ENCODE measurements around the gene AKAP7. TPM values are rescaled to one million over a fixed set of nuclear protein-coding genes. Genes with fewer than 3 reads are reported as not detected.
"Not testable (repeated sequence)": the region's sequence is repeated elsewhere in the genome, so short reads cannot be mapped to it uniquely, and the experiment has no call there.

The AKAP7 gene
- total RNA-seq, 1 donor from 2014 or later = 3.4 TPM

DNA sequence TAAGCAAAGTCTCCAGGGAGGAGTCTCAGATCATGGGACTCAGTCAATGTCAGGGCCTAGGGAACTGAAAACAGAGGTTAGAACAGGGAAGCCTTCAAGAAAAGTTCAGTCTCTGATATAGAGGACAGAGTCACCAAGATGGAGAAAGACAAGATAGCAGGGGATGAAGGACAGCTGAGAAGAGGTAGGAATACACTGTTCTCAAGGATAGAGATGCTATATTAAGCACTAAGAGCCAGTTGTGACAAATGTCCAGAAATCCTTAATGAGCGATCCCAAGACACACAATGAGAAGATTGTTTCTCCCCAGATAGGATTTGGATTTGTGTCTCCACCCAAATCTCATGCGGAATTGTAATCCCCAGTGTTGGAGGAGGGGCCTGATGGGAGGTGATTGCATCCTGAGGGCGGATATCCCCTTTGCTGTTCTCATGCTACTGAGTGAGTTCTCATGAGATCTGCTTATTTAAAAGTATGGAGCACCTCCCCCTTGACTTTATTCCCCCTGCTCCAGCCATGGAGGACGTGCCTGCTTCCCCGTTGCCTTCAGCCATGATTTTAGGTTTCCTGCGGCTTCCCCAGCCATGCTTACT, 168.2 kb downstream of the AKAP7 start:
- H3K4me3 Mint-ChIP-seq (ENCODE audit: low read depth) = no peak overlapping the region
- H3K36me3 Mint-ChIP-seq (ENCODE audit: low read depth) = no peaks in the 10 kb centered on the region
- no peak for DNase-seq (ENCODE audit: low spot score)
- no peaks in the 10 kb centered on the region for H3K27me3 Mint-ChIP-seq (ENCODE audit: low read depth)
- intact Hi-C loops (cut with micrococcal nuclease) = no loop called here
- no peaks in the 10 kb centered on the region for H3K4me1 Mint-ChIP-seq (ENCODE audit: low read depth)
- H3K9me3 Mint-ChIP-seq = no peaks in the 10 kb centered on the region
- H3K27ac Mint-ChIP-seq = no peak overlapping the region

DNA sequence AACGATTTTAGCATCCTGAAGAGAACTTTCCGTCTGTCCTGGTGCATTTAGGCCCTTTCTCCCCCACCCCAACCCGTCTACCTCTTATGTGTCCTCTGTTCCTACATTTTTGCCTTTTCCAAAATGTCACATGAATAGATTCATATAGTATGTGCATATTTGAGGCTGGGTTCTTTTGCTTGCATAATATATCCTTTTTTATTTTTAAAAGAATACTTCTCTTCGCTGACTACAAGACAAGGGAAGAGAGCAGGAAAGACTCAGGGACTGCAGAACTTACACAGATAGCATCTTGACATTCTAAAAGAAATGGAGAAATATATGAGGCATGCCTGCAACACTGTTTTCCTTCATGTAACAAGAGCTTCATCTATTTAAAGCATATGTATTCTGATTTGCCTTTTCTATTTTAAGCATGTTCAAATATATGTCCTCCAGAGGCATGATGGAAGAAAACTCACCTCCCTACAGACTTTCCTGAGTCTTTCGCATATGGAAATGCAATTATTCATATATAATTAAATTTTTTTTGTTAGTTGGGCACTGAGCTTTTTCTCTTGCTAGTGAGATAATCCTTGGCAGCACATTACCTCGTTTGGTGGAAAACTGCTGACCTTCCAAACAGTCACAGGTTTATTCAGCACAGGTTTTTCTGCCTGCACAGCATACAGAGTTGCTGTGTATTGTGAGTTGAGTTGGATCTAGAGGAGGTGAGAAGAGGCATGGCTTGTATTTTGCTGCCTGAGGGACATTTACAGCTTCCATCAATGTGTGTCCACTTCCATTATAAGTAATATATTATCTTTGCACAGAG, 170.0 kb downstream of the AKAP7 start:
- Mint-ChIP-seq H3K36me3 (ENCODE audit: low read depth) (peaks cover 9% of the 10 kb centered on the region), H3K27me3 (ENCODE audit: low read depth) (no peaks in the 10 kb centered on the region), H3K4me3 (ENCODE audit: low read depth) (no peak overlapping the region), H3K27ac (no peak overlapping the region), H3K4me1 (ENCODE audit: low read depth) (no peaks in the 10 kb centered on the region), H3K9me3 (peaks cover 15% of the 10 kb centered on the region)
- intact Hi-C loops (cut with micrococcal nuclease) = no loop called here
- DNase-seq (ENCODE audit: low spot score) = no peak

DNA sequence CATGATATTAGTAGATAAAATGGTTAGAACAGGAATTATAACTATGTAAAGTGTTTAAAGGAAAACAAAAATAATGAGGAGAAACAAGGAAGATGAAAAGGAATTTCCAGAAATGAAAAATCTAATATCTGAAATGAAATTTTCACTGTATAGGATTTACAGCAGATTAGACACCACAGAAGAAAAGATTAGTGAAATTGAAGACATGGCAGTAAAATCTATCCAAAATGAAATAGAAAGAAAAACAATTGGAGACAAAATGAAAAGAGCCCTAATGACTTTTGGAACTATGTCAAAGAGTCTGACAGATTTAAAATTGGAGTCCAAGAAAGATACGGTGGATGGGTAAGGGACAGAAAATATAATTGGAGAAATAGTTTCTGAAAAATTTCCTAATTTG, 174.2 kb downstream of the AKAP7 start:
- H3K4me1 Mint-ChIP-seq (ENCODE audit: low read depth) = no peaks in the 10 kb centered on the region
- no peak for DNase-seq (ENCODE audit: low spot score)
- no peak overlapping the region for H3K27ac Mint-ChIP-seq
- H3K9me3 Mint-ChIP-seq = peaks cover 27% of the 10 kb centered on the region
- H3K27me3 Mint-ChIP-seq (ENCODE audit: low read depth) = no peaks in the 10 kb centered on the region
- H3K36me3 Mint-ChIP-seq (ENCODE audit: low read depth) = peaks cover 9% of the 10 kb centered on the region
- intact Hi-C loops (cut with micrococcal nuclease) = no loop called here
- no peak overlapping the region for H3K4me3 Mint-ChIP-seq (ENCODE audit: low read depth)

GRCh38 chr6:131314838-131315237, 179.6 kb downstream of the AKAP7 start:
- Mint-ChIP-seq H3K4me3 (ENCODE audit: low read depth) (no peak overlapping the region), H3K27me3 (ENCODE audit: low read depth) (no peaks in the 10 kb centered on the region), H3K27ac (no peak overlapping the region), H3K36me3 (ENCODE audit: low read depth) (peaks cover 18% of the 10 kb centered on the region), H3K4me1 (ENCODE audit: low read depth) (peaks cover 2% of the 10 kb centered on the region), H3K9me3 (peaks cover 33% of the 10 kb centered on the region)
- intact Hi-C loops (cut with micrococcal nuclease) = no loop called here
- DNase-seq (ENCODE audit: low spot score) = no peak

- no peak overlapping the region for H3K27ac Mint-ChIP-seq
- no peak overlapping the region for H3K4me3 Mint-ChIP-seq (ENCODE audit: low read depth)
These were observed 181.4 kb downstream of the AKAP7 start for GRCh38 chr6:131316654-131317053.

DNA sequence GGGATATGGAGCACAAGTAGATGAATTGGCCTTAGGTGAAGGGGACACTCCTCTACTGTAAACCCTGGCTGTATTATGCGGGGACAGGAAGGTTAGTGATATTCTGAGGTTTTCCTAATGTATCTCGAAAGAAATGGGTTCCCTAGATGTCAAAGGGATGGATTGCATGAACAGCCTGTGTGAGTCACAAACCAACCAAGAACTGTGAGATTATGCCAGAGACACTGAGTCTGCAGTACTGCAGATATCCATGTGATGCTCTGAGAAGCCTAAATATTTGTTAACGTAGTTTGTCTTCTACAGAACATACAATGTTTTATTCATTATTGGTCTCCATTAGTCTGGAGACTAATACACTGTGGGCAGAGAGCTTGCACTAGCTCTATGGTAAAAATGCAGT, 182.2 kb downstream of the AKAP7 start:
- Mint-ChIP-seq H3K27me3 (ENCODE audit: low read depth) (no peaks in the 10 kb centered on the region), H3K9me3 (peaks cover 24% of the 10 kb centered on the region), H3K4me3 (ENCODE audit: low read depth) (no peak overlapping the region), H3K27ac (no peak overlapping the region), H3K36me3 (ENCODE audit: low read depth) (peaks cover 15% of the 10 kb centered on the region), H3K4me1 (ENCODE audit: low read depth) (peaks cover 2% of the 10 kb centered on the region)
- intact Hi-C loops (cut with micrococcal nuclease) = no loop called here
- no peak for DNase-seq (ENCODE audit: low spot score)

More at GRCh38 chr6:131316654-131317053, 181.4 kb downstream of the AKAP7 start:
- no peak for DNase-seq (ENCODE audit: low spot score)
- Mint-ChIP-seq H3K9me3 (peaks cover 24% of the 10 kb centered on the region), H3K4me1 (ENCODE audit: low read depth) (peaks cover 2% of the 10 kb centered on the region), H3K36me3 (ENCODE audit: low read depth) (peaks cover 15% of the 10 kb centered on the region), H3K27me3 (ENCODE audit: low read depth) (no peaks in the 10 kb centered on the region)
- intact Hi-C loops (cut with micrococcal nuclease) = no loop called here

GRCh38 chr6:131321589-131321988, 186.3 kb downstream of the AKAP7 start:
- Mint-ChIP-seq H3K4me3 (ENCODE audit: low read depth) (no peak overlapping the region), H3K27ac (no peak overlapping the region), H3K4me1 (ENCODE audit: low read depth) (peaks cover 2% of the 10 kb centered on the region), H3K36me3 (ENCODE audit: low read depth) (peaks cover 4% of the 10 kb centered on the region), H3K27me3 (ENCODE audit: low read depth) (no peaks in the 10 kb centered on the region), H3K9me3 (peaks cover 3% of the 10 kb centered on the region)
- intact Hi-C loops (cut with micrococcal nuclease) = no loop called here
- no peak for DNase-seq (ENCODE audit: low spot score)

DNA sequence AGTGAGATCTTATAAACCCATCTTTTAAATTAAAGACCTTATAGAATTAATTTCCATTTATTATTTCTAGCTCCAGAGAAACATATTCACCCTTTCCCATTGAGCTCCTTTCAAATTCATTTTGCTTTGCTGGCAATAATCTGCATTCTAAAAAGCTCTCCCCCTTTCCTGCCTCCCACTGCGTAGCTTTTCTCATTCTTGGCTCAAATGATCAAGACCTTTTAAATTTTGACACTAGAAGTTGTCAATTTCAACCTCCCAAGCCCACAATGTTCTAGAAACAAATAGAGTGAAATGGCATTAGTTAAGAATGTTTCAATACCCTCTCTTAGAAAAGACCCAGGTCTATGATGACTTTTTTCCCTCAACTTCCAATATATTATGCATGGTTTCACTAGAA, 186.9 kb downstream of the AKAP7 start:
- no peak overlapping the region for H3K4me3 Mint-ChIP-seq (ENCODE audit: low read depth)
- H3K4me1 Mint-ChIP-seq (ENCODE audit: low read depth) = no peaks in the 10 kb centered on the region
- H3K27me3 Mint-ChIP-seq (ENCODE audit: low read depth) = no peaks in the 10 kb centered on the region
- H3K27ac Mint-ChIP-seq = no peak overlapping the region
- no peaks in the 10 kb centered on the region for H3K9me3 Mint-ChIP-seq
- no peak for DNase-seq (ENCODE audit: low spot score)
- H3K36me3 Mint-ChIP-seq (ENCODE audit: low read depth) = no peaks in the 10 kb centered on the region
- intact Hi-C loops (cut with micrococcal nuclease) = no loop called here

DNA sequence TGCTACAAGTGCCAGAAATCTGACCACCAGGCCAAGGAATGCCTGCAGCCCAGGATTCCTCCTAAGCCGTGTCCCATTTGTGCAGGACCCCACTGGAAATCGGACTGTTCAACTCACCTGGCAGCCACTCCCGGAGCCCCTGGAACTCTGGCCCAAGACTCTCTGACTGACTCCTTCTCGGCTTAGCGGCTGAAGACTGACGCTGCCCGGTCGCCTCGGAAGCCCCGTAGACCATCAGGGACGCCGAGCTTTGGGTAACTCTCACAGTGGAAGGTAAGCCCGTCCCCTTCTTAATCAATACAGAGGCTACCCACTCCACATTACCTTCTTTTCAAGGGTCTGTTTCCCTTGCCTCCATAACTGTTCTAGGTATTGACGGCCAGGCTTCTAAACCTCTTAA, 190.4 kb downstream of the AKAP7 start:
- H3K4me1 Mint-ChIP-seq (ENCODE audit: low read depth); H3K27ac Mint-ChIP-seq; H3K4me3 Mint-ChIP-seq (ENCODE audit: low read depth); H3K27me3 Mint-ChIP-seq (ENCODE audit: low read depth); intact Hi-C loops (cut with micrococcal nuclease); H3K9me3 Mint-ChIP-seq; H3K36me3 Mint-ChIP-seq (ENCODE audit: low read depth); DNase-seq (ENCODE audit: low spot score): not testable (repeated sequence)

- H3K27ac Mint-ChIP-seq; intact Hi-C loops (cut with micrococcal nuclease); H3K27me3 Mint-ChIP-seq (ENCODE audit: low read depth); H3K4me1 Mint-ChIP-seq (ENCODE audit: low read depth); H3K9me3 Mint-ChIP-seq; DNase-seq (ENCODE audit: low spot score); H3K36me3 Mint-ChIP-seq (ENCODE audit: low read depth); H3K4me3 Mint-ChIP-seq (ENCODE audit: low read depth): not testable (repeated sequence)
These were observed 193.5 kb downstream of the AKAP7 start for GRCh38 chr6:131328727-131329126.

DNA sequence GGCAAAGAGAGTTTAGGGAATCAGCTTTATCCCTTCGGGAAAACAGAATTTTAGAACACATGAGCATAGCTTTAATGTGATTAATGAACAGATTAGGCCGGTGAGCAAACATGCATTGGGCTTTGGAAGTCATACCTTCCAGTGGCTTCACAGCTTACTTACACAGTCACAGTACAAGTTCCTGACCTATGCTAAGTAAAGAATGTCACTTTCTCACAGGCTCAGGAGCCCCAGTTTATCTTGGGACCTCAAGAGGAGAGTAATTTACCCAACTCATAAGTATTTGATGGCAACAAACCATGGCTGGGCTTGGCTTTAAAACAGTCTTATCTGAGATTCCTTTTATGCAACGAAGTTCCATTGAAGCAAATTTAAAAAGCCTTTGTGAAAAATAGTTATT, 195.9 kb downstream of the AKAP7 start:
- H3K27ac Mint-ChIP-seq = no peak overlapping the region
- DNase-seq (ENCODE audit: low spot score) = no peak
- intact Hi-C loops (cut with micrococcal nuclease) = no loop called here
- no peaks in the 10 kb centered on the region for H3K36me3 Mint-ChIP-seq (ENCODE audit: low read depth)
- H3K9me3 Mint-ChIP-seq = no peaks in the 10 kb centered on the region
- H3K4me1 Mint-ChIP-seq (ENCODE audit: low read depth) = no peaks in the 10 kb centered on the region
- H3K27me3 Mint-ChIP-seq (ENCODE audit: low read depth) = no peaks in the 10 kb centered on the region
- H3K4me3 Mint-ChIP-seq (ENCODE audit: low read depth) = no peak overlapping the region

GRCh38 chr6:131331873-131332781, 196.9 kb downstream of the AKAP7 start:
- H3K4me3 Mint-ChIP-seq (ENCODE audit: low read depth) = no peak overlapping the region
- intact Hi-C loops (cut with micrococcal nuclease) = no loop called here
- no peaks in the 10 kb centered on the region for H3K9me3 Mint-ChIP-seq
- H3K36me3 Mint-ChIP-seq (ENCODE audit: low read depth) = no peaks in the 10 kb centered on the region
- no peak for DNase-seq (ENCODE audit: low spot score)
- H3K27me3 Mint-ChIP-seq (ENCODE audit: low read depth) = no peaks in the 10 kb centered on the region
- H3K4me1 Mint-ChIP-seq (ENCODE audit: low read depth) = no peaks in the 10 kb centered on the region
- no peak overlapping the region for H3K27ac Mint-ChIP-seq

Measured in activated T-helper 2 cell treated with anti-CD3 and anti-CD28 coated beads, Interferon-gamma antibody, Interleukin-2, Interleukin-4, amounts not matched to agents 10 μg/mL and 5 μg/mL and 100 μg/mL, durations not matched to agents 14 hours and 24 hours and 36 hours (primary cell).